Esophagus muscularis mucosa (tissue), 4 donors: ENCODE measurements around the gene ZNF407. TPM values are rescaled to one million over a fixed set of nuclear protein-coding genes. Genes with fewer than 3 reads are reported as not detected.

Experiments
- DNase-seq: peaks from one replicate; pipeline ENCODE4 v3.0.0-alpha.2; 2017; ENCODE audit errors: extremely low spot score
- H3K27ac ChIP-seq, 4 donors: fragments of 200-600 bp; sonication (generic); replicated peaks in 1 of 4; 1 replicate in 3 of 4; 2 replicates in 1 of 4; pipeline ENCODE4 v1.5.1; 2016 to 2019; ENCODE audit warnings: mild to moderate bottlenecking in 1 of 4
- H3K27me3 ChIP-seq, 4 donors: fragments of 200-600 bp; sonication (generic); one replicate each; pipeline versions ENCODE4 v1.5.1 to v1.6.0; 2016 to 2019
- H3K36me3 ChIP-seq, 4 donors: fragments of 200-600 bp; sonication (generic); one replicate each; pipeline ENCODE4 v1.5.1; 2016 to 2019
- H3K4me1 ChIP-seq, 4 donors: fragments of 200-600 bp; sonication (generic); one replicate each; pipeline ENCODE4 v1.5.1; 2016 to 2019
- H3K4me3 ChIP-seq, 4 donors: fragments of 200-600 bp; sonication (generic); 1 replicate in 2 of 4; 2 replicates in 2 of 4; pipeline ENCODE4 v1.5.1; 2016 to 2019; ENCODE audit warnings: mild to moderate bottlenecking in 4 of 4, moderate library complexity in 1 of 4
- H3K9me3 ChIP-seq, 4 donors: fragments of 200-600 bp; sonication (generic); 1 replicate in 3 of 4; 2 replicates in 1 of 4; pipeline ENCODE4 v1.5.1; 2016 to 2019
- EP300 ChIP-seq: sonication (generic); formaldehyde crosslinking; IDR thresholded peaks from one replicate; pipeline ENCODE4 v1.6.1; 2017; ENCODE audit warnings: antibody characterized with exemption
- POLR2A ChIP-seq: fragments of 450-650 bp; IDR thresholded peaks from one replicate; pipeline ENCODE4 v1.6.1; 2017; ENCODE audit warnings: antibody characterized with exemption, moderate library complexity, mild to moderate bottlenecking, low read depth
- POLR2AphosphoS5 ChIP-seq, 2 donors: sonication (generic); formaldehyde crosslinking; IDR thresholded peaks; one replicate each; pipeline ENCODE4 v1.6.1; 2017; ENCODE audit warnings: antibody characterized with exemption in 2 of 2
- WGBS: methylation state at CpG from one replicate; pipeline ENCODE4 v1.1.5; 2018; 5-methylcytosine and 5-hydroxymethylcytosine counted together
- intact Hi-C: fragments of 100-400 bp; cut with DNase I; formaldehyde crosslinking; loops from one replicate; pipeline ENCODE4 v1.15.1; 2023
- total RNA-seq, 4 donors: library from RNA; depleted of rRNA; stranded (reverse); fragments of >200 nt; gene quantifications; one replicate each; pipeline versions ENCODE4 v1.1.0 to v1.2.1, GENCODE V29; 2016
- TF ChIP-seq, protein P1 (sequence below), 3 experiments: fragments of 200-600 bp in 2 of 3; fragments of 450-650 bp in 1 of 3; sonication (generic) in 2 of 3; IDR thresholded peaks; one replicate each; pipeline ENCODE4 v1.5.1; 2017 to 2019; ENCODE audit warnings: antibody characterized with exemption in 3 of 3, mild to moderate bottlenecking in 2 of 3, moderate library complexity in 1 of 3

ZNF407 gene
- total RNA-seq, 4 donors from 2014 or later, result 13.9 to 19.1 (median 17.2) TPM

DNA sequence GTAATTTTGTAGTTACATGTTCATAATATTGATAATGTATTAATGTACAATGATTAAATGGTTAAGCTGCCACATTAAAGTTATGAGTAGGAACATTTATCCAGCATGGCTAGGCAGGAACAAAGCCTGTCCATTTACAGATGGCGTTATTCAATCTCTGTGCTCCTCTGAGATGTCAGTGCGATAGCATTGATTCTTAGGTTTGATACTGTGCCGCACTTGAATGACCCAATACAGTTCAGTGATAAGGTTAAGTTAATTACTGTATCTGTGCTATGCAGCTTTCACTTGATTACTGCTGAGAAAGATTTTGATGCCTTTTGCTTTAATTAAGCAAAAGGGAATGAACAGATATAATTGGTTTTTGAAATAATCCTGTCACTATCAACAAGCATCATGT, 111.8 kb downstream of the ZNF407 start:
- no peak for TF ChIP-seq POLR2A
- Histone ChIP-seq H3K4me3 (no peak overlapping the region), H3K9me3 (no peaks in the 10 kb centered on the region), H3K4me1 (no peaks in the 10 kb centered on the region), H3K27me3 (no peaks in the 10 kb centered on the region), H3K36me3 (no peaks in the 10 kb centered on the region), H3K27ac (no peak overlapping the region)
- DNase-seq, result no peak
- WGBS, result 93% methylated on average over 3 of the region's 3 CpGs
- intact Hi-C loops, result no loop called here

DNA sequence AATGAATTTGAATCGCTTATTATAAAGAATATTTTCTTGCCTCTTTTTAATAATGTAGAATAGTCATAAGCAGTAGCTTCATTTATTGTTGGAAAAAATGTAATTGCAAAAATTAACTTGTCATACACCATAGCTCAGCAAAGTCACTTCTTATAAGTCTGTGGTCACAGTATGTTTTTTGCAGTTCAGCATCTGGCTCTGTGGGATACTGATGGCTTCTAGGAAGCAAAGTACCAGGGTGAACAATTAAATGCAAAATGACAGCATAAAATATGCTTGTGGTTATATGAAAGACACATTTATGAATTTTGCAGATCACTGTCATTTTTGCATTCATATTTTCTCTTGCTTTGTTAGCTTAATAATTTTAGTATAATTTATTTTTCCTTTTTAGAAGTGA, 116.5 kb downstream of the ZNF407 start:
- DNase-seq, result no peak
- Histone ChIP-seq H3K4me3 (no peak overlapping the region), H3K36me3 (no peaks in the 10 kb centered on the region), H3K27me3 (no peaks in the 10 kb centered on the region), H3K27ac (no peak overlapping the region), H3K4me1 (no peaks in the 10 kb centered on the region), H3K9me3 (no peaks in the 10 kb centered on the region)
- intact Hi-C loops, result no loop called here
- TF ChIP-seq EP300 (no peak), POLR2A (no peak)
- WGBS, result 100% methylated on average over 1 of the region's 1 CpG

DNA sequence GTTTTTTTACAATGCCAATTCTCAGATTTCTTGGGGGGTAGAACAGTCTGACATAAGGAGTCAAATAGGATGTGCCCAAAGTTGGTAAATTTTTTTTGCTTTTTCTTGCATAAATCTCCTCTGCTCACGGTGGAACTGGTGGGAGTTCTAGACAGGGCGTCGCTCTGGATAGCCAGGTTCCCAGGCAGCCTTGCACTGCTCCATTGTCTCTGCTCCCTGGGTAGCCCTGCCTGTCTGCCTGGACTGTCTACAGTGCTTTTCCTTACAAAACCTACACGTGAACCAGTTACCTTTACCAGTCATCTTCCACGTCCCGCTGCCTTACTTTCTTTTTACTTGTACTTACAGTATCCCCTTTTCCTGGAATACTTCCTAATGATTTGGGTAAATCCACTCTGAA, 117.1 kb downstream of the ZNF407 start:
- no peaks in the 10 kb centered on the region for H3K36me3 ChIP-seq
- 91% methylated on average over 6 of the region's 6 CpGs for WGBS
- H3K4me1 ChIP-seq, result no peaks in the 10 kb centered on the region
- H3K27me3 ChIP-seq, result no peaks in the 10 kb centered on the region
- TF ChIP-seq POLR2A, result no peak
- no peak for TF ChIP-seq POLR2AphosphoS5 (IDR thresholded peaks at IDR 0.05)
- no peak for TF ChIP-seq EP300
- TF ChIP-seq, protein P1, sequence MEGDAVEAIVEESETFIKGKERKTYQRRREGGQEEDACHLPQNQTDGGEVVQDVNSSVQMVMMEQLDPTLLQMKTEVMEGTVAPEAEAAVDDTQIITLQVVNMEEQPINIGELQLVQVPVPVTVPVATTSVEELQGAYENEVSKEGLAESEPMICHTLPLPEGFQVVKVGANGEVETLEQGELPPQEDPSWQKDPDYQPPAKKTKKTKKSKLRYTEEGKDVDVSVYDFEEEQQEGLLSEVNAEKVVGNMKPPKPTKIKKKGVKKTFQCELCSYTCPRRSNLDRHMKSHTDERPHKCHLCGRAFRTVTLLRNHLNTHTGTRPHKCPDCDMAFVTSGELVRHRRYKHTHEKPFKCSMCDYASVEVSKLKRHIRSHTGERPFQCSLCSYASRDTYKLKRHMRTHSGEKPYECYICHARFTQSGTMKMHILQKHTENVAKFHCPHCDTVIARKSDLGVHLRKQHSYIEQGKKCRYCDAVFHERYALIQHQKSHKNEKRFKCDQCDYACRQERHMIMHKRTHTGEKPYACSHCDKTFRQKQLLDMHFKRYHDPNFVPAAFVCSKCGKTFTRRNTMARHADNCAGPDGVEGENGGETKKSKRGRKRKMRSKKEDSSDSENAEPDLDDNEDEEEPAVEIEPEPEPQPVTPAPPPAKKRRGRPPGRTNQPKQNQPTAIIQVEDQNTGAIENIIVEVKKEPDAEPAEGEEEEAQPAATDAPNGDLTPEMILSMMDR (IDR thresholded peaks at IDR 0.05), result no peak
- H3K27ac ChIP-seq, result no peak overlapping the region
- H3K4me3 ChIP-seq, result no peak overlapping the region
- DNase-seq, result no peak
- no peaks in the 10 kb centered on the region for H3K9me3 ChIP-seq
- intact Hi-C loops, result no loop called here

DNA sequence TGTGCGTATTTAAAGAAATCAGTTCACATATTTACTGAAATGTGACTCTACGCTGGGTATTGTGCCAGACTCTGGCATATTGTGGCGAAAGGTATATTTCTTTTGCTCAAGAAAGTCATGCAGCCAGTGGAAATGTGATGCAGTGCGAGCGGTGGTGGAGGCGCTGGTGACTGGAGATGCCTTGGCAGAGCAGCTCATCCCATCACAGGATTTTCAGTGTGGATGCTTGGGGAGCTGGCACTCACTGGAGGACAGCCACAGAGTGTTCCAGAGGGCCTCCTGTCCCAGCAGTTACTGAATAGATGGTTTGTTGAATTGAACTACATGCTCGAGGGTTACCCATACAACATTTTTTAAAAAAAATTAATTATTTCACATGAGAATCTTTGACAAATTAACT, 117.6 kb downstream of the ZNF407 start:
- H3K27me3 ChIP-seq, result no peaks in the 10 kb centered on the region
- no peaks in the 10 kb centered on the region for H3K4me1 ChIP-seq
- no peaks in the 10 kb centered on the region for H3K36me3 ChIP-seq
- no peak overlapping the region for H3K27ac ChIP-seq
- H3K9me3 ChIP-seq, result no peaks in the 10 kb centered on the region
- no peak overlapping the region for H3K4me3 ChIP-seq
- 96% methylated on average over 7 of the region's 7 CpGs for WGBS
- intact Hi-C loops, result no loop called here
- TF ChIP-seq POLR2A (no peak), EP300 (no peak), POLR2AphosphoS5 (IDR thresholded peaks at IDR 0.05) (no peak)
- TF ChIP-seq, protein P1 (IDR thresholded peaks at IDR 0.05), result no peak
- DNase-seq, result no peak

DNA sequence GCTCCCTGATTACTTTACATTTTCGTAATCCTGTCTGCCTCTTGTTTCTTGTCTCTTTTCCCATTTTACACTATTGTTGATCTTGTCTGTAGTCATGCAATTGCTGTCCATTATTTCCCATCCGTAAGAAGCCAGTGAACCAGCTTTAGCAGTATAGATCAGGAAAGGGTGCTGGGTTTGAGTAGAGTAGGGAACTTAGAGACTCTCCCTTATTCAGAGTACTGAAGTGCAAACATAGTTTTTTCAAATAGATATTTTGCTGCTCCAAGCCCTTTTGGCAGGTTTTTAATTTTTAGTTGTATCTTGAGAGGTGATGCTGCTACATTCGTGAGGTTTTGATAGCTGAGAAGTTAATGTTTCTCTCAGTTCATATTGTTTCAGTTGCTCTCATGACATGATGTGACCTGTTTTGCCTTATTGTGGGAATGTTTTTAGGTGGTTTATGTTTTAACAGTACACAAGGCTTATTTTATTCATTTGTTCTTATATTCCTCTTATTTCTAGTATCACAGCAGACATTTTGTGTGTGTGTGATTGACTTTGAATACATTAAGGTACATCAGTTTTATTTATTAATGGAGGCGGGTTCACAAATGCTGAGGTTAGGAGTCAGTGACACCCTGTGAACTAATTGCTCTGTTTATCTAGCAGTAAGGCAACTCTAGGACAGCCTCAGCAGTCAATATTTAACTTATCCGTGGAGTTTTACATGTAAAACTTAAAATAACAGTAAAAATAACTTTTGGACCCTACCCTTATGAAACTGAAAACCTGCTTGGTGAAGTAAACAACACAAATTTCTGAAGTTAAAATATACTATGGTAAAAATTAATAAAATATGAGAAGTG, 118.4 kb downstream of the ZNF407 start:
- Histone ChIP-seq H3K36me3 (no peaks in the 10 kb centered on the region), H3K4me1 (no peaks in the 10 kb centered on the region), H3K27me3 (no peaks in the 10 kb centered on the region), H3K9me3 (no peaks in the 10 kb centered on the region), H3K27ac (no peak overlapping the region), H3K4me3 (no peak overlapping the region)
- no peak for TF ChIP-seq EP300
- TF ChIP-seq POLR2A, result no peak
- TF ChIP-seq, protein P1 (IDR thresholded peaks at IDR 0.05), result no peak
- no peak for TF ChIP-seq POLR2AphosphoS5 (IDR thresholded peaks at IDR 0.05)
- intact Hi-C loops, result no loop called here
- WGBS, result 70% methylated on average over 5 of the region's 5 CpGs
- no peak for DNase-seq
